Right cardiac atrium (tissue), 5 donors: Measurements from ENCODE around the gene AAK1. TPM values are rescaled to one million over a fixed set of nuclear protein-coding genes. Genes with fewer than 3 reads are reported as not detected.
A peak's percentile ranks its signal among the peaks of the same experiment; 100 is the strongest.
"Not testable (repeated sequence)": the region's sequence is repeated elsewhere in the genome, so short reads cannot be mapped to it uniquely, and the experiment has no call there.

Experiments used
- ATAC-seq, 2 donors: fragments of 200-7000 bp; cut with Tn5 transposase; one replicate each; pipeline versions ENCODE4 v1.8.0 to v1.9.1; 2020; ENCODE audit warnings: moderate library complexity in 2 of 2, mild to moderate bottlenecking in 1 of 2
- DNase-seq, 3 donors: peaks; one replicate each; pipeline ENCODE4 v3.0.0-alpha.2; 2020
- H3K27ac ChIP-seq: one replicate; pipeline ENCODE4 v1.5.1; 2013; ENCODE audit warnings: mild to moderate bottlenecking, low read length, control low read depth, moderate library complexity
- H3K27me3 ChIP-seq: one replicate; pipeline ENCODE4 v1.6.1; 2013; ENCODE audit not compliant: control insufficient read depth, insufficient read depth
- H3K4me1 ChIP-seq: one replicate; pipeline ENCODE4 v1.6.1; 2013; ENCODE audit warnings: low read length; ENCODE audit not compliant: control insufficient read depth, insufficient read depth
- H3K4me3 ChIP-seq: one replicate; pipeline ENCODE4 v1.5.1; 2013; ENCODE audit warnings: low read length, control low read depth
- H3K9me3 ChIP-seq: one replicate; pipeline ENCODE4 v1.6.1; 2013; ENCODE audit warnings: low read length; ENCODE audit not compliant: control insufficient read depth
- WGBS: extraction: QIAGEN DNeasy Blood & Tissue Kit; methylation state at CpG from one replicate; pipeline ENCODE4 v1.1.7; 2013; 5-methylcytosine and 5-hydroxymethylcytosine counted together
- intact Hi-C, 4 donors: fragments of 100-400 bp; cut with DNase I; formaldehyde crosslinking; loops; one replicate each; pipeline versions ENCODE4 v1.11.0 to v1.14.0; 2022 to 2023
- polyA plus RNA-seq: library from polyadenylated mRNA; stranded (reverse); fragments of 200-250 nt; gene quantifications from one replicate; pipeline ENCODE4 v1.2.3, GENCODE V29; 2013
- total RNA-seq, 4 donors: library from RNA; stranded (reverse); fragmentation: NEBNext Ultra II Directional; extraction: Animal tissue kit (Norgen Biotek cat#: 25700); gene quantifications; one replicate each; pipeline ENCODE4 v1.2.1, GENCODE V29; 2021
- donor health status: healthy with polysubstance abuse.
- donor health status: DM: no; HTN: yes; CAD: no.
- donor health status: DM: no; HTN: no; CAD: no.
- donor health status: DM: no; HTN: yes; CAD: no; lungs with severe emphysema.
- donor health status: DM: yes; HTN: yes; CAD: no.

AAK1 gene
- total and polyA plus RNA-seq, 5 donors, result 13.8 to 57.5 (median 51.2) TPM

DNA sequence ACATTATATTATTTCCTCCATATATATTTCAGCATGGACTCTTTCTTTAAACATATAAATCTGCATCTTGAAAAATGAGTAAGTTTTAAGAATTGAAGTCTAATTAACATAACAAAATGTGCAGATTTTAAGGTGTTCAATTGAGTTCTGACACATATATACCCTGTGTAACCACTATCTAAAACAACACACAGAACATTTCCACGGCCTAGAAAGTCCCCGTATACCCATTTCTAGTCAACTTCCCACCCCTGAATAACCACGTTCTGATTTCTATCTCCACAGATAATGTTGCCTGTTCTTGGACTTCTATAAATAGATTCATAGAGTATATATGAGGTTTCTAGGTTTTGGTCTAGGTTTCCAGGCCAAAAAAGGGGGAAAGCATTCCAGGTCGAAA is 87.5 kb downstream of the AAK1 start:
- 80% methylated on average over 4 of the region's 4 CpGs for WGBS
- no peaks in the 10 kb centered on the region for H3K27me3 ChIP-seq
- ATAC-seq (no peak), DNase-seq (no peak)
- H3K4me3 ChIP-seq, result no peak overlapping the region
- H3K27ac ChIP-seq, result no peak overlapping the region
- intact Hi-C loops, result loop anchor here (5.0 to 10.0 kb wide), 2 partner anchors 161 to 259 kb away; no protein-coding TSS in a partner anchor
- no peaks in the 10 kb centered on the region for H3K9me3 ChIP-seq
- peaks cover 6% of the 10 kb centered on the region for H3K4me1 ChIP-seq

DNA sequence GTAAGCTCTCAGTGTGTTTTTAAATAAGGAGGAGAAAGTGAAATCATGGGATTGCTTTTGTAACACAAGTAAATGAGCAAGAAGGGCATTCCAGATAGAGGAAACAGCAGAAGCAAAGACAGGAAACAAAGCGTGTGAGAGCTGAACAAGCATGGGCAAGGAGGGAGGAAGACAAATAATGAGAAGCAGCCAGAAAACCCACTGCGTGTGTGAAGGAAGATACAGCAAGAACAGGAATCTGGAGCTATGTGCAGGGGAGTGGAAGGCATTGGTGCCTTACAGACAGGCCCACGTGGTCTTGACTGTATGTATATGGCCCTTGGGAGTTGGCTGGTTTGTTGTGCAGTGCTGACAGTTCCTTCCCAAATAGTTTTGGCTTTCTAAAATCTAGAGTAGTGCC is 88.6 kb downstream of the AAK1 start:
- DNase-seq (peak in 2 of 3 donors; percentile 15 to 47), ATAC-seq (peak; percentile 67 to 80)
- Histone ChIP-seq H3K9me3 (no peaks in the 10 kb centered on the region), H3K4me3 (no peak overlapping the region), H3K27ac (no peak overlapping the region), H3K27me3 (no peaks in the 10 kb centered on the region), H3K4me1 (peaks cover 6% of the 10 kb centered on the region)
- intact Hi-C loops, result loop anchor here (5.0 to 10.0 kb wide), 2 partner anchors 162 to 260 kb away; no protein-coding TSS in a partner anchor
- WGBS, result 29% methylated on average over 3 of the region's 3 CpGs

DNA sequence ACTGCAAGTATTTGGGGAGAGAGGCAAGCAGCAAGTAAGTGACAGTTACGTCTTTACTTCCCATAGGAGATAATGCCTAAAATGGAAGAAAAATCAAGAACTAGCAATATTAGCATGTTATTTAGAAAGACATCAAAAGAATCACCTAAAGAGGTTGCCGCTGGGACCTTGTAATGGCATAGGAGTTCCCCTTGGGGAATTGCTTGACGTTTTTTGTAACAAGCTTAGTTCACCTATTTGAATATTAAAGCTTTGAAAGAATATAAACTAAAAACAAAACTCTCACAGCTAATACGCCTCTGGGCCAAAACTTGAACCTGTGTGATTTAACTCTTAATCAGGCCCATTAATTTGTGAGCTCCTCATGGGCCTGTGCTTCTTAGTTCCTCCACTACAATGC is 89.0 kb downstream of the AAK1 start:
- no peak overlapping the region for H3K4me3 ChIP-seq
- no peaks in the 10 kb centered on the region for H3K27me3 ChIP-seq
- no peak for DNase-seq
- peaks cover 6% of the 10 kb centered on the region for H3K4me1 ChIP-seq
- no peak overlapping the region for H3K27ac ChIP-seq
- intact Hi-C loops, result loop anchor here in 1 of 4 donors (10.0 kb wide), 1 partner anchor 260 kb away; no protein-coding TSS in a partner anchor
- WGBS, result 86% methylated on average over 4 of the region's 4 CpGs
- ATAC-seq, result no peak
- H3K9me3 ChIP-seq, result no peaks in the 10 kb centered on the region

DNA sequence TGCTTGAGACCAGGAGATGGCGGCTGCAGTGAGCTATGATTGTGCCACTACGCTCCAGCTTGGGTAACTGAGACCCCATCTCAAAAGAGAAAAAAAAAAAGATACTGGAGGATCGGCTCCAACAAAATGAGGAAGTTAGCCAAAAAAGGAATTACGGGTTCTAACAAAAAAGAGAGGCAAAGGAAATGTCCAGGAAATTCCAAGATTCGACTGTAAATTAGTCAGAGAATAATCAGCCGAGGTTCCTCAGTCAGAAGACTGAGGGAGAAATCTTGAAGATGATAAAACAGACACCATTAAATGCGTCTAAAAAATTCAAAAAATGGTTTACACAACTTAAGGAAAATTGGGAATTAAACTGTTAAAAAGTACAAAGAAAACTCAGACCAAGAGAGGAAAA is 89.5 kb downstream of the AAK1 start:
- Histone ChIP-seq H3K4me1 (peaks cover 6% of the 10 kb centered on the region), H3K27ac (no peak overlapping the region), H3K27me3 (no peaks in the 10 kb centered on the region), H3K9me3 (no peaks in the 10 kb centered on the region), H3K4me3 (no peak overlapping the region)
- ATAC-seq (no peak), DNase-seq (no peak)
- 74% methylated on average over 7 of the region's 7 CpGs for WGBS
- intact Hi-C loops, result loop anchor here in 1 of 4 donors (10.0 kb wide), 1 partner anchor 261 kb away; no protein-coding TSS in a partner anchor

DNA sequence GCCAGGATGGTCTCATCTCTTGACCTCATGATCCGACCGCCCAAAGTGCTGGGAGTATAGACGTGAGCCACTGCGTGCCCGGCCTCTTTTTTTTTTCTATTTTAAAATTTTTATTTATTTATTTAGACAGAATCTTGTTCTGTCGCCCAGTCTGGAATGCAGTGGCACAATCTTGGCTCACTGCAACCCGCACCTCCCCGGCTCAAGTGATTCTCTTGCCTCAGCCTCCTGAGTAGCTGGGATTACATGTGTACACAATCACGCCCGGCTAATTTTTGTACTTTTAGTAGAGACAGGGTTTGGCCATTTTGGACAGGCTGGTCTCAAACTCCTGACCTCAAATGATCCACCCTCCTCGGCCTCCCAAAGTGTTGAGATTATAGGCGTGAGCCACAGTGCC is 93.0 kb downstream of the AAK1 start:
- not testable (repeated sequence) for DNase-seq, ATAC-seq, H3K4me1 ChIP-seq, H3K27me3 ChIP-seq, H3K4me3 ChIP-seq, H3K9me3 ChIP-seq, H3K27ac ChIP-seq
- intact Hi-C loops, result loop anchor here in 1 of 4 donors (10.0 kb wide), 1 partner anchor 264 kb away; no protein-coding TSS in a partner anchor
- WGBS, result 98% methylated on average over 12 of the region's 12 CpGs

DNA sequence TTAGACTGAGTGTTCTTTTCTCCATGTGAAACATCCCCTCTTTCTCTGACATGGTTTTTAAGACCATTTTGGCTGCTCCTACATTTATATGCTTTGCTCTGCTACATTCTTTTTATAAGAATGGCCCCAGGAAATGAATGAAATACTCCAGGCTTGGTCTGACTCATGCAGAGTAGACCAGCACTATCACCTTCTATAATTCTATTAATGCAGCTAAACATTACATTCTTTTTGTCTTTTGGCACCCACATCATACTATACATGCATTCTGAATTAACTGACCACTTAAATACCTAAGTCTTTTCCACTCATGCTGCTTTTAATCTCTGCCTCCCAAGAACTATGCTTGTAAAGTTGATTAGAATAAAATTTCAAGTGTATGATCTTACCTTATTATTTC is 94.1 kb downstream of the AAK1 start:
- Histone ChIP-seq H3K27ac (no peak overlapping the region), H3K27me3 (no peaks in the 10 kb centered on the region), H3K4me3 (no peak overlapping the region), H3K9me3 (no peaks in the 10 kb centered on the region), H3K4me1 (peaks cover 2% of the 10 kb centered on the region)
- DNase-seq, result no peak
- no peak for ATAC-seq
- intact Hi-C loops, result no loop called here

DNA sequence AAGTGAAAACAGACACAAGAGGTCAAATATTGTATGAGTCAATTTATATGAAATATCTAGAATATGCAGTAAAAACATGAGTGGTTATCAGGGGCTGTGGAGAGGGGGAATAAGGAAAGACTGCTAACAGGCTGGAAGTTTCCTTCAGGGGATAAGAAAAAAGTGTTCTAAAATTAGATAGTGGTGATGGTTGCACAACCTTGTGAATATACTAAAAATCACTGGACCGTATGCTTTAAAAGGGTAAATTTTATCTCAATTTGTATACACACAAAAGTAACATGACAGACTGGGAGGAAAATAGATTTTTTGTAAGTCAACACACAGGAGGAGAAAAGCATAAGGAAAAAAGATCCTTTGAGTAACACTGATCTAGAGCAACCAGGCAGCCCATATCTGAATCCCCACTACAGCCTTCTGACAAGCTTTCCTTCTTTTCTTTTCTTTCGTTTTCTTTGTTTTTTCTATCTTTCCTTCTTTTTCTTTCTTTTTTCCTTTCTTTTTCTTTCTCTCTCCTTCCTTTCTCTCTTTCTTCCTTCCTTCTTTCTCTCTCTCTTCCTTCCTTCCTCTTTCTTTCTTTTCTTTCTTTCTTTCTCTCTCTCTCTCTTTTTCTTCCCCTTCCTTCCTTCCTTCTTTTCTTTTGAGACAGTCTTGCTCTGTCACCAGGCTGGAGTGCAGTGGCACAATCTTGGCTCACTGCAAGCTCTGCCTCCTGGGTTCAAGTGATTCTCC is 95.4 kb downstream of the AAK1 start:
- H3K27me3 ChIP-seq, result no peaks in the 10 kb centered on the region
- no peak overlapping the region for H3K4me3 ChIP-seq
- DNase-seq (no peak), ATAC-seq (no peak)
- WGBS, result 74% methylated on average over 2 of the region's 2 CpGs
- H3K4me1 ChIP-seq, result peaks cover 2% of the 10 kb centered on the region
- H3K9me3 ChIP-seq, result no peaks in the 10 kb centered on the region
- intact Hi-C loops, result no loop called here
- H3K27ac ChIP-seq, result no peak overlapping the region

DNA sequence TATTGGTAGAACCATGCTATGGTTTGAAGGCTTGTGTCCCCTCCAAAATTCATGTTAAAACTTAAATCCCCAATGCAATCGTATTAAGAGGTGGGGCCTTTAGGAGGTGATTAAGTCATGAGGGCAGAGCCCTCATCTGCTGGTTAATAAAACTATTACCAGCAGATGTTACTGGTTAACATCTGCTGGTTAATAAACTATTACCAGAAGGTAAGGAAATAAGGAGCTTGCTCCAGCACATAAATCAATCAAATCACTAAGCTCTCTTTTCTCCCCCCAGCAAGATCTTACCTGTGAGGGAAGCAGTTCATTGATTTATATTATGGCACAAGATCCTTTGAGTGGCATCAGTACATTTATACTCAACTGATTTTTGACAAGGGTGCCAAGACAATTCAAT is 96.9 kb downstream of the AAK1 start:
- Histone ChIP-seq H3K27me3 (no peaks in the 10 kb centered on the region), H3K4me1 (peaks cover 2% of the 10 kb centered on the region), H3K27ac (no peak overlapping the region), H3K4me3 (no peak overlapping the region), H3K9me3 (no peaks in the 10 kb centered on the region)
- DNase-seq (no peak), ATAC-seq (no peak)
- WGBS, result 100% methylated on average over 1 of the region's 1 CpG
- intact Hi-C loops, result no loop called here

DNA sequence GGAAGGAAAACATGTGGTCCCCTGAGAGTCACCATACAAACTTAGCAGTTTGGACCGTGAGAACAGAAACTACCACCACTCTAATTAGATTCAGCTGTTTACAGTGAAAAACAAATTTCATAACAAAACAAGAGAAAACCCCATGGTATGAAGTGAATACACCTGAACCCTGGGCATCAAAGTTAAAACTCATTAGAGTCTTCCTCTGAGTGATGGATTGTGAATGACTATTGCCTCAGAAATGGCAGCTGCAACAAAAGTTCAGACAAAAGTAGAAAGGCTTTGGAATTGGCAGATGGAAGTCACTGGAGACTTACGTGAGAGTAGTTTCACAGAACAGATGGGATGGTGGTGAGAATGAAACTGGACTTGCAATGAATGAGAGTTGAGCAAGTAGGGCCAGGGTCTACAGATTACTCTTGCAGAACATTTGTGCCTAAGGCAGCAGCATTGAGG is 98.0 kb downstream of the AAK1 start:
- Histone ChIP-seq H3K4me1 (peaks cover 2% of the 10 kb centered on the region), H3K27me3 (no peaks in the 10 kb centered on the region), H3K9me3 (no peaks in the 10 kb centered on the region), H3K27ac (no peak overlapping the region), H3K4me3 (no peak overlapping the region)
- no peak for ATAC-seq
- WGBS, result 71% methylated on average over 2 of the region's 2 CpGs
- intact Hi-C loops, result no loop called here
- DNase-seq, result no peak

DNA sequence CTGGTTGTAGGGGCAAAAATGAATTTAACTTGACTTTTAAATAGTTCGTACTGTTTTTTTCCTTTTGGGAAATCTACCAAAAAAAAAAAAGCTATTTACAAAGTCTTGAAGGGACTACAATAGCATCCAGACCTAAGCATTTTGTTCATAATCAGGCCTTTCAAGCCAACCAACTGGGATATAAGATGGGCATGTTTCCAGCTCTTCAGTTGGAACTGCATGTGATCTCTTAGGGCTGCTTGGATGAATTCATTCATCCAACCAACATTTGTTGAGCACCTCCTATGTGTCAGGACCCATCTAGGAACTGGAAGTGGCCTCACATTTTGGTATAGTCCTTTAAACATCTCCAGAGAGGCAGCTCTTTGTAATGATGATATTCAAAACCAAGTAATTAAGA is 98.6 kb downstream of the AAK1 start:
- no peaks in the 10 kb centered on the region for H3K9me3 ChIP-seq
- ATAC-seq (peak; percentile 29 to 38), DNase-seq (no peak)
- intact Hi-C loops, result no loop called here
- H3K27me3 ChIP-seq, result no peaks in the 10 kb centered on the region
- WGBS, result 73% methylated on average over 1 of the region's 1 CpG
- no peak overlapping the region for H3K27ac ChIP-seq
- H3K4me3 ChIP-seq, result no peak overlapping the region
- H3K4me1 ChIP-seq, result peaks cover 2% of the 10 kb centered on the region

DNA sequence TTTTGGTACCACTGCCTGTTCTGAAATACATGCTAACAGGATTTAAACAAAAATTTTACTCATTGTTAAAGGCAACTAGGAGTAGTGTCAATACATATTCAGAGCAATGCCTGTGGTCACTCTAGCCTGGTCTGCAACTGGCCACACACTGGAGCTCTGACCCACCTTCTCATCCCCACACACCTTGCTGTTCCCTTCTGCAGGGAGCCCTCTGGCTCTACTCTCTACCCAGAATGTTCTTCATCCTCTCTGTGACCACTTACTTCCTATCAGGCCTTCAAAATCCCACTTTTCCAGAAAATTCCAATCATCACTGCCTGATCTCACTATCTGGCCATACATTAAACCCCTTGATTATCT is 104.0 kb downstream of the AAK1 start:
- DNase-seq (no peak), ATAC-seq (no peak)
- Histone ChIP-seq H3K4me1 (peaks cover 4% of the 10 kb centered on the region), H3K27ac (no peak overlapping the region), H3K27me3 (no peaks in the 10 kb centered on the region), H3K9me3 (no peaks in the 10 kb centered on the region), H3K4me3 (no peak overlapping the region)
- intact Hi-C loops, result no loop called here
